Measurements from ENCODE around the gene HK2.

The HK2 gene

DNA sequence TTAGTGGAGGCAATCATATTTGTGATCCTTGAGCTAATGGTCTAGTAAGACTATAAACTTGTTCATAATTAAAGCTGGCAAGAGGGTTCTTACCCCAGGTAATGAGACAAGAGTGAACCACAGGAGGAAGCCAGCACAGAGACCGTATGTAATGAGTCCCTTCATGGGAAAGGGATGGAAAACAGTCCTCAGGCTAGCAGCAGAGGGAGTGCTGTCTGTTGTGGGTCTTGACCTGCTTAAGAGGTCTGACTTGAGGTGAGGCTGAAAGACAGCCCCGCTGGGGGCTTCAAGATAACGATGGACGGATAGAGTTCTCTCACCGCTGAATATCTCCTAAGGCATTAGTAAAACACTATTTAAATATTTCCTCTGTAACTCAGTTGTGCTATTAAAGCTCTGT lies 108.3 kb downstream of the HK2 start:
- DNase-seq: no peak

All from stimulated activated CD4-positive, alpha-beta T cell treated with anti-CD3 and anti-CD28 coated beads, Interleukin-1b, Interleukin-23, amount 100 ng/mL, for 48 hours (primary cell).